GM12878 (cell line): ENCODE data around the gene OLFM2. TPM values are rescaled to one million over a fixed set of nuclear protein-coding genes. Genes with fewer than 3 reads are reported as not detected.

ENCODE experiments used
- ATAC-seq: fragments of 200-7000 bp; cut with Tn5 transposase; 3 replicates; pipeline ENCODE4 v1.9.1; 2020; ENCODE audit warnings: mild to moderate bottlenecking, moderate library complexity
- BruUV-seq: library from RNA; stranded (reverse); fragments of 400-500 nt; replicated peaks from 2 replicates; lab custom pipeline; 2021; lab: Mats Ljungman, UMichigan
- CTCF ChIA-PET: fragments of 300-600 bp; sonication (Branson Sonifier 250); formaldehyde crosslinking; extraction: SDS; loops from one replicate; lab custom pipeline; 2021; ENCODE audit warnings: inconsistent platforms; lab: Yijun Ruan, JAX
- POLR2A ChIA-PET: fragments of 350-600 bp; formaldehyde crosslinking; extraction: SDS; loops from one replicate; lab custom pipeline; 2021; ENCODE audit warnings: inconsistent platforms; lab: Charles Lee
- RAD21 ChIA-PET: fragments of 300-600 bp; sonication (Branson Sonifier 250); formaldehyde crosslinking; loops from one replicate; lab custom pipeline; 2023; ENCODE audit warnings: antibody characterized with exemption; ENCODE audit not compliant: unreplicated experiment; lab: Charles Lee
- SMC1A ChIA-PET: fragments of 300-600 bp; sonication (Branson Sonifier 250); formaldehyde crosslinking; loops from one replicate; lab custom pipeline; 2023; ENCODE audit not compliant: unreplicated experiment, uncharacterized antibody; lab: Charles Lee
- DNase-seq: peaks from one replicate; pipeline ENCODE4 v3.0.0-alpha.2; 2011; ENCODE audit warnings: low read depth, low spot score
- FAIRE-seq: peaks from 3 replicates; lab custom pipeline; 2011; peaks lifted over from hg19 to GRCh38; lab: Jason Lieb, UNC
- H2AFZ ChIP-seq: 2 replicates; pipeline ENCODE4 v1.6.0; 2011; ENCODE audit warnings: low read depth, low read length, control low read depth; ENCODE audit not compliant: control insufficient read depth
- H3K27ac ChIP-seq: 2 replicates; pipeline ENCODE4 v1.5.1; 2011; ENCODE audit warnings: control low read depth; ENCODE audit not compliant: control insufficient read depth, insufficient read depth
- H3K27me3 ChIP-seq, 2 experiments: replicated peaks in 1 of 2; 2 replicates each; pipeline versions ENCODE4 v1.6.0 to v1.6.1; 2011; ENCODE audit warnings: low read length in 1 of 2; ENCODE audit not compliant: control insufficient read depth in 2 of 2, insufficient read depth in 2 of 2
- H3K36me3 ChIP-seq, 2 experiments: 2 replicates each; pipeline ENCODE4 v1.5.1; 2011; ENCODE audit warnings: low read length in 1 of 2; ENCODE audit not compliant: control insufficient read depth in 2 of 2, insufficient read depth in 2 of 2
- H3K4me1 ChIP-seq: 2 replicates; pipeline ENCODE4 v1.6.1; 2011; ENCODE audit warnings: mild to moderate bottlenecking, low read length, moderate library complexity, mixed read lengths; ENCODE audit not compliant: control insufficient read depth, insufficient read depth
- H3K4me2 ChIP-seq: 2 replicates; pipeline ENCODE4 v1.6.0; 2011; ENCODE audit warnings: control low read depth; ENCODE audit not compliant: control insufficient read depth, insufficient read depth
- H3K4me3 ChIP-seq: fragments of 200-600 bp; sonication (generic); 2 replicates; pipeline ENCODE4 v1.5.1; 2016
- H3K79me2 ChIP-seq: 2 replicates; pipeline ENCODE4 v1.6.0; 2011; ENCODE audit warnings: low read length; ENCODE audit not compliant: control insufficient read depth, insufficient read depth
- H3K9ac ChIP-seq: 2 replicates; pipeline ENCODE4 v1.8.0; 2011; ENCODE audit warnings: low read length, control low read depth, mixed read lengths; ENCODE audit not compliant: control insufficient read depth, insufficient read depth
- H3K9me3 ChIP-seq: replicated peaks from 3 replicates; pipeline ENCODE4 v1.5.1; 2011; ENCODE audit warnings: mild to moderate bottlenecking, low read length; ENCODE audit not compliant: control insufficient read depth, insufficient read depth
- H4K20me1 ChIP-seq: 2 replicates; pipeline ENCODE4 v1.6.0; 2011; ENCODE audit not compliant: control insufficient read depth, insufficient read depth
- BCL11A ChIP-seq: IDR thresholded peaks from 2 replicates; pipeline ENCODE4 v1.6.1; 2011; ENCODE audit warnings: low read depth, low read length
- FOXM1 ChIP-seq: IDR thresholded peaks from 2 replicates; pipeline ENCODE4 v1.6.1; 2012; ENCODE audit warnings: low read depth, mild to moderate bottlenecking, inconsistent platforms, low read length, moderate library complexity
- HDAC6 ChIP-seq: fragments of 200-600 bp; sonication (generic); IDR thresholded peaks from one replicate; pipeline ENCODE4 v1.8.0; 2017; ENCODE audit warnings: antibody characterized with exemption; ENCODE audit not compliant: unreplicated experiment
- MXI1 ChIP-seq: fragments of 150-350 bp; IDR thresholded peaks from 2 replicates; pipeline ENCODE4 v1.6.1; 2011; ENCODE audit warnings: low read depth, mild to moderate bottlenecking, inconsistent platforms, low read length, improper control_type of control experiment
- NR2C2 ChIP-seq: IDR thresholded peaks from 2 replicates; pipeline ENCODE4 v1.6.1; 2011; ENCODE audit warnings: borderline replicate concordance, low read depth; ENCODE audit not compliant: control insufficient read depth, insufficient read length
- PAX8 ChIP-seq: fragments of 450-650 bp; IDR thresholded peaks from 2 replicates; pipeline ENCODE4 v1.6.1; 2017; ENCODE audit warnings: mild to moderate bottlenecking, moderate library complexity
- RUNX3 ChIP-seq: IDR thresholded peaks from 2 replicates; pipeline ENCODE4 v1.6.1; 2012; ENCODE audit warnings: low read length, inconsistent platforms
- ZNF217 ChIP-seq: fragments of 450-650 bp; IDR thresholded peaks from 2 replicates; pipeline ENCODE4 v1.6.1; 2017; ENCODE audit warnings: antibody characterized with exemption, mild to moderate bottlenecking
- ZZZ3 ChIP-seq: IDR thresholded peaks from 2 replicates; pipeline ENCODE4 v1.6.1; 2011; ENCODE audit warnings: low read depth; ENCODE audit not compliant: control insufficient read depth, insufficient read length
- WGBS: methylation state at CpG from one replicate; pipeline ENCODE4 v1.1.6; 2016; ENCODE audit warnings: low lambda C conversion rate; ENCODE audit not compliant: insufficient replicate concordance, insufficient coverage; ENCODE audit errors: missing lambda C conversion rate; 5-methylcytosine and 5-hydroxymethylcytosine counted together
- in situ Hi-C: fragments of 300-500 bp; cut with MboI; formaldehyde crosslinking; loops from 9 replicates; pipeline ENCODE4 v1.14.3; 2018; ENCODE audit warnings: mixed read lengths
- intact Hi-C: fragments of 100-400 bp; cut with micrococcal nuclease; formaldehyde crosslinking; loops from one replicate; pipeline ENCODE4 v1.14.2; 2022; ENCODE audit not compliant: unreplicated experiment
- polyA plus RNA-seq, 11 experiments: library from polyadenylated mRNA; depleted of rRNA in 4 of 11; unstranded in 6 of 11; stranded (reverse) in 5 of 11; fragments of >200 nt; fragmentation: Nextera tagmentation in 4 of 11; fragmentation: Illumina TruSeq in 1 of 11; extraction: Ambion mirVana in 4 of 11; extraction: Trizol in 1 of 11; gene quantifications; 1 replicate in 1 of 11; 2 replicates in 10 of 11; pipeline versions ENCODE4 v1.2.1 to v1.2.3, GENCODE V29; 2011 to 2016; ENCODE audit warnings: inconsistent platforms in 2 of 11, missing spikeins in 2 of 11, low read depth in 1 of 11
- total RNA-seq, 4 experiments: library from RNA; depleted of rRNA in 3 of 4; stranded (reverse); fragments of >200 nt in 3 of 4; fragmentation: Illumina TruSeq in 1 of 4; extraction: Trizol in 1 of 4; gene quantifications; 2 replicates each; pipeline versions ENCODE4 v1.2.1 to v1.2.3, GENCODE V29; 2013 to 2021
- TF ChIP-seq, protein P1 (sequence below): fragments of 450-650 bp; IDR thresholded peaks from 2 replicates; pipeline ENCODE4 v1.6.1; 2017; ENCODE audit warnings: antibody characterized with exemption, mild to moderate bottlenecking, moderate library complexity
- TF ChIP-seq, protein P2 (sequence below): IDR thresholded peaks from 2 replicates; pipeline ENCODE4 v1.6.1; 2012; ENCODE audit warnings: low read depth, low read length, improper control_type of control experiment
- TF ChIP-seq, protein P3 (sequence below): IDR thresholded peaks from 2 replicates; pipeline ENCODE4 v1.6.1; 2011; ENCODE audit warnings: low read depth, low read length, improper control_type of control experiment, borderline replicate concordance
- TF ChIP-seq, protein P4 (sequence below): fragments of 450-650 bp; formaldehyde crosslinking; IDR thresholded peaks from 2 replicates; pipeline ENCODE4 v1.5.0; 2022; ENCODE audit warnings: mild to moderate bottlenecking, missing genetic modification characterization
- TF ChIP-seq, protein P5 (sequence below): fragments of 450-650 bp; IDR thresholded peaks from 2 replicates; pipeline ENCODE4 v1.6.1; 2017; ENCODE audit warnings: borderline replicate concordance

Gene OLFM2
- total and polyA plus RNA-seq, 10 of the 15 experiments (the other 5 are each of a cell fraction or from before 2014, with no cell fraction given): 0.07 to 3.5 (median 0.27) TPM; not detected in 5

DNA sequence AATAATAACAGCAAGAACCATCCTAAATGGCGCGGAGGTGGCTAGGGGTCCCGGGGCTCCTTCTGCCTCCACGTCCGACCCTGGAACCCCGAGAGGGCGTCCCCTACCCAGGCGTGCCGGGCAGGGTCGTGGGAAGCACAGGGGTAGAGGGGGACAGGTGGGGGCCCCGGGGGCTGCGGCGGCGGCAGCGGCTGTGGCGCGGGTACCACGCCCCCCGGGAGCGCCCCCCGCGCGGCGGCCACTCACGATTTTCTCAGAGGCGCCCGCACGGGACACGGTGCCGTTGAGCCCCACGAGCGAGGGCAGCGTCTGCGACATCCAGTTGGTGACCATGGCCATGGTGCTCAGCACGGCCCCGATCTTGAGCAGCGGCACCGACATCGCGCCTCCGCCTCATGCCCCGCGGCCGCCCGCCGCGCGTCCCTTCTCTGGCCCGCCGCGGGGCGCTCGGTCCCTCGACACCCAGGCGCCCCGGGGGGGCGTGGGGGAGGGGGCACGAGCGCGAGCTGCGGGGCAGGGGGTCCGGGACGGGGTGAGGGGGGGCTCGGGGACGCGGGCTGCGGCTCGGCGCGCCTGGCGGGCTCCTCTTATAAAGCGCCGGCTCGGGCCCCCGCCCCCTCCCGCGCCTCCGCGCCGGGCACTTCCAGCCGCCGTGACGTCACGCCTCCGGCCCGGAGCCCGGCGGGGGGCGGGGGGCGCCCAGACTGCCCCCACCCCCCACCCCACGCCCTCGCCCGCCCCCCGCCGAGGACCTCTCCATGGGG, 22.9 kb downstream of the OLFM2 start:
- Histone ChIP-seq H3K27ac (no peak overlapping the region), H2AFZ (no peak overlapping the region), H3K4me2 (no peak overlapping the region), H3K9me3 (no peaks in the 10 kb centered on the region), H3K79me2 (no peaks in the 10 kb centered on the region), H3K4me3 (no peak overlapping the region), H4K20me1 (no peaks in the 10 kb centered on the region), H3K36me3 (no peaks in the 10 kb centered on the region), H3K4me1 (peaks cover 6% of the 10 kb centered on the region), H3K9ac (no peak overlapping the region), H3K27me3 (peaks cover 6 to 9% of the 10 kb centered on the region in 2 experiments)
- FAIRE-seq (no peak), ATAC-seq (no peak), DNase-seq (no peak)
- WGBS: 47% methylated on average over 21 of the region's 95 CpGs
- ChIA-PET SMC1A (no interaction called here), CTCF (no interaction called here), RAD21 (no interaction called here), POLR2A (no interaction called here)
- in situ Hi-C loops (loop anchor here (10.0 kb wide), 1 partner anchor 779 kb away; no protein-coding TSS in a partner anchor), intact Hi-C loops (no loop called here)
- no TSS peak for BruUV-seq
- TF ChIP-seq FOXM1: no peak
- no peak for TF ChIP-seq BCL11A
- no peak for TF ChIP-seq RUNX3
- TF ChIP-seq, protein P1, sequence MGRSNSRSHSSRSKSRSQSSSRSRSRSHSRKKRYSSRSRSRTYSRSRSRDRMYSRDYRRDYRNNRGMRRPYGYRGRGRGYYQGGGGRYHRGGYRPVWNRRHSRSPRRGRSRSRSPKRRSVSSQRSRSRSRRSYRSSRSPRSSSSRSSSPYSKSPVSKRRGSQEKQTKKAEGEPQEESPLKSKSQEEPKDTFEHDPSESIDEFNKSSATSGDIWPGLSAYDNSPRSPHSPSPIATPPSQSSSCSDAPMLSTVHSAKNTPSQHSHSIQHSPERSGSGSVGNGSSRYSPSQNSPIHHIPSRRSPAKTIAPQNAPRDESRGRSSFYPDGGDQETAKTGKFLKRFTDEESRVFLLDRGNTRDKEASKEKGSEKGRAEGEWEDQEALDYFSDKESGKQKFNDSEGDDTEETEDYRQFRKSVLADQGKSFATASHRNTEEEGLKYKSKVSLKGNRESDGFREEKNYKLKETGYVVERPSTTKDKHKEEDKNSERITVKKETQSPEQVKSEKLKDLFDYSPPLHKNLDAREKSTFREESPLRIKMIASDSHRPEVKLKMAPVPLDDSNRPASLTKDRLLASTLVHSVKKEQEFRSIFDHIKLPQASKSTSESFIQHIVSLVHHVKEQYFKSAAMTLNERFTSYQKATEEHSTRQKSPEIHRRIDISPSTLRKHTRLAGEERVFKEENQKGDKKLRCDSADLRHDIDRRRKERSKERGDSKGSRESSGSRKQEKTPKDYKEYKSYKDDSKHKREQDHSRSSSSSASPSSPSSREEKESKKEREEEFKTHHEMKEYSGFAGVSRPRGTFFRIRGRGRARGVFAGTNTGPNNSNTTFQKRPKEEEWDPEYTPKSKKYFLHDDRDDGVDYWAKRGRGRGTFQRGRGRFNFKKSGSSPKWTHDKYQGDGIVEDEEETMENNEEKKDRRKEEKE: no peak
- TF ChIP-seq, protein P2, sequence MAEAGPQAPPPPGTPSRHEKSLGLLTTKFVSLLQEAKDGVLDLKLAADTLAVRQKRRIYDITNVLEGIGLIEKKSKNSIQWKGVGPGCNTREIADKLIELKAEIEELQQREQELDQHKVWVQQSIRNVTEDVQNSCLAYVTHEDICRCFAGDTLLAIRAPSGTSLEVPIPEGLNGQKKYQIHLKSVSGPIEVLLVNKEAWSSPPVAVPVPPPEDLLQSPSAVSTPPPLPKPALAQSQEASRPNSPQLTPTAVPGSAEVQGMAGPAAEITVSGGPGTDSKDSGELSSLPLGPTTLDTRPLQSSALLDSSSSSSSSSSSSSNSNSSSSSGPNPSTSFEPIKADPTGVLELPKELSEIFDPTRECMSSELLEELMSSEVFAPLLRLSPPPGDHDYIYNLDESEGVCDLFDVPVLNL: no peak
- no peak for TF ChIP-seq PAX8
- TF ChIP-seq, protein P3, sequence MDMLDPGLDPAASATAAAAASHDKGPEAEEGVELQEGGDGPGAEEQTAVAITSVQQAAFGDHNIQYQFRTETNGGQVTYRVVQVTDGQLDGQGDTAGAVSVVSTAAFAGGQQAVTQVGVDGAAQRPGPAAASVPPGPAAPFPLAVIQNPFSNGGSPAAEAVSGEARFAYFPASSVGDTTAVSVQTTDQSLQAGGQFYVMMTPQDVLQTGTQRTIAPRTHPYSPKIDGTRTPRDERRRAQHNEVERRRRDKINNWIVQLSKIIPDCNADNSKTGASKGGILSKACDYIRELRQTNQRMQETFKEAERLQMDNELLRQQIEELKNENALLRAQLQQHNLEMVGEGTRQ: no peak
- no peak for TF ChIP-seq MXI1
- TF ChIP-seq, protein P4, sequence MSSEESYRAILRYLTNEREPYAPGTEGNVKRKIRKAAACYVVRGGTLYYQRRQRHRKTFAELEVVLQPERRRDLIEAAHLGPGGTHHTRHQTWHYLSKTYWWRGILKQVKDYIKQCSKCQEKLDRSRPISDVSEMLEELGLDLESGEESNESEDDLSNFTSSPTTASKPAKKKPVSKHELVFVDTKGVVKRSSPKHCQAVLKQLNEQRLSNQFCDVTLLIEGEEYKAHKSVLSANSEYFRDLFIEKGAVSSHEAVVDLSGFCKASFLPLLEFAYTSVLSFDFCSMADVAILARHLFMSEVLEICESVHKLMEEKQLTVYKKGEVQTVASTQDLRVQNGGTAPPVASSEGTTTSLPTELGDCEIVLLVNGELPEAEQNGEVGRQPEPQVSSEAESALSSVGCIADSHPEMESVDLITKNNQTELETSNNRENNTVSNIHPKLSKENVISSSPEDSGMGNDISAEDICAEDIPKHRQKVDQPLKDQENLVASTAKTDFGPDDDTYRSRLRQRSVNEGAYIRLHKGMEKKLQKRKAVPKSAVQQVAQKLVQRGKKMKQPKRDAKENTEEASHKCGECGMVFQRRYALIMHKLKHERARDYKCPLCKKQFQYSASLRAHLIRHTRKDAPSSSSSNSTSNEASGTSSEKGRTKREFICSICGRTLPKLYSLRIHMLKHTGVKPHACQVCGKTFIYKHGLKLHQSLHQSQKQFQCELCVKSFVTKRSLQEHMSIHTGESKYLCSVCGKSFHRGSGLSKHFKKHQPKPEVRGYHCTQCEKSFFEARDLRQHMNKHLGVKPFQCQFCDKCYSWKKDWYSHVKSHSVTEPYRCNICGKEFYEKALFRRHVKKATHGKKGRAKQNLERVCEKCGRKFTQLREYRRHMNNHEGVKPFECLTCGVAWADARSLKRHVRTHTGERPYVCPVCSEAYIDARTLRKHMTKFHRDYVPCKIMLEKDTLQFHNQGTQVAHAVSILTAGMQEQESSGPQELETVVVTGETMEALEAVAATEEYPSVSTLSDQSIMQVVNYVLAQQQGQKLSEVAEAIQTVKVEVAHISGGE (CRISPR knock-in tag): no peak
- no peak for TF ChIP-seq HDAC6
- TF ChIP-seq NR2C2: no peak
- no peak for TF ChIP-seq ZZZ3
- no peak for TF ChIP-seq ZNF217
- TF ChIP-seq, protein P5, sequence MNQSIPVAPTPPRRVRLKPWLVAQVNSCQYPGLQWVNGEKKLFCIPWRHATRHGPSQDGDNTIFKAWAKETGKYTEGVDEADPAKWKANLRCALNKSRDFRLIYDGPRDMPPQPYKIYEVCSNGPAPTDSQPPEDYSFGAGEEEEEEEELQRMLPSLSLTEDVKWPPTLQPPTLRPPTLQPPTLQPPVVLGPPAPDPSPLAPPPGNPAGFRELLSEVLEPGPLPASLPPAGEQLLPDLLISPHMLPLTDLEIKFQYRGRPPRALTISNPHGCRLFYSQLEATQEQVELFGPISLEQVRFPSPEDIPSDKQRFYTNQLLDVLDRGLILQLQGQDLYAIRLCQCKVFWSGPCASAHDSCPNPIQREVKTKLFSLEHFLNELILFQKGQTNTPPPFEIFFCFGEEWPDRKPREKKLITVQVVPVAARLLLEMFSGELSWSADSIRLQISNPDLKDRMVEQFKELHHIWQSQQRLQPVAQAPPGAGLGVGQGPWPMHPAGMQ: no peak
